HepG2 (cell line): ENCODE results near the gene SLC6A8. TPM values are rescaled to one million over a fixed set of nuclear protein-coding genes. Genes with fewer than 3 reads are reported as not detected.
A peak's percentile ranks its signal among the peaks of the same experiment; 100 is the strongest.

Source experiments
- ADNP ChIP-seq: sonication (generic); formaldehyde crosslinking; IDR thresholded peaks from 2 replicates; pipeline ENCODE4 v1.4.0; 2020; ENCODE audit warnings: missing genetic modification reagents
- CBX5 ChIP-seq: sonication (generic); formaldehyde crosslinking; IDR thresholded peaks from 2 replicates; pipeline ENCODE4 v1.4.0; 2020; ENCODE audit warnings: missing genetic modification reagents, borderline replicate concordance
- FOXA1 ChIP-seq, 2 experiments: fragments of 450-650 bp in 1 of 2; sonication (generic) in 1 of 2; formaldehyde crosslinking in 1 of 2; IDR thresholded peaks; 2 replicates each; pipeline versions ENCODE4 v1.4.0 to v1.6.1; 2016 to 2020; ENCODE audit warnings: missing genetic modification reagents in 1 of 2
- FOXA3 ChIP-seq: IDR thresholded peaks from 2 replicates; pipeline ENCODE4 v1.6.1; 2016; ENCODE audit warnings: missing genetic modification reagents, missing compliant biosample characterization
- KDM1A ChIP-seq: IDR thresholded peaks from 2 replicates; pipeline ENCODE4 v1.6.1; 2016; ENCODE audit warnings: missing compliant biosample characterization
- POLR2G ChIP-seq: fragments of 200-400 bp; formaldehyde crosslinking; IDR thresholded peaks from 2 replicates; pipeline ENCODE4 v1.6.1; 2018; ENCODE audit warnings: mild to moderate bottlenecking, low read depth, low read length, moderate library complexity
- ZNF34 ChIP-seq: sonication (generic); formaldehyde crosslinking; IDR thresholded peaks from 2 replicates; pipeline ENCODE4 v1.4.0; 2020; ENCODE audit warnings: mild to moderate bottlenecking, missing genetic modification reagents, borderline replicate concordance
- ZNF737 ChIP-seq: sonication (generic); formaldehyde crosslinking; IDR thresholded peaks from 2 replicates; pipeline ENCODE4 v1.5.0; 2020; ENCODE audit warnings: missing genetic modification reagents, mild to moderate bottlenecking, borderline replicate concordance
- polyA plus RNA-seq, 8 experiments: library from polyadenylated mRNA; depleted of rRNA in 3 of 8; stranded (reverse) in 7 of 8; unstranded in 1 of 8; fragments of >200 nt; fragmentation: Illumina TruSeq in 4 of 8; extraction: Trizol in 4 of 8; gene quantifications; 2 replicates each; pipeline versions ENCODE4 v1.2.1 to v1.2.3, GENCODE V29; 2011 to 2016; ENCODE audit warnings: low read depth in 4 of 8, missing spikeins in 1 of 8, mixed read lengths in 1 of 8; ENCODE audit not compliant: insufficient read depth in 1 of 8
- total RNA-seq, 5 experiments: library from RNA; depleted of rRNA; stranded (reverse); fragments of >200 nt; fragmentation: Illumina TruSeq; extraction: Trizol; gene quantifications; 2 replicates each; pipeline ENCODE4 v1.2.3, GENCODE V29; 2016; ENCODE audit warnings: low read depth in 1 of 5
- TF ChIP-seq, protein P1 (sequence below): sonication (generic); formaldehyde crosslinking; IDR thresholded peaks from 2 replicates; pipeline ENCODE4 v1.4.0; 2020; ENCODE audit warnings: missing genetic modification reagents, borderline replicate concordance
- TF ChIP-seq, protein P2 (sequence below): IDR thresholded peaks from 2 replicates; pipeline ENCODE4 v1.6.1; 2016
- TF ChIP-seq, protein P3 (sequence below): sonication (generic); formaldehyde crosslinking; IDR thresholded peaks from 2 replicates; pipeline ENCODE4 v1.5.0; 2020; ENCODE audit warnings: mild to moderate bottlenecking, missing genetic modification reagents
- TF ChIP-seq, protein P4 (sequence below): sonication (generic); formaldehyde crosslinking; IDR thresholded peaks from 2 replicates; pipeline ENCODE4 v1.4.0; 2020; ENCODE audit warnings: missing genetic modification reagents
- TF ChIP-seq, protein P5 (sequence below): sonication (generic); formaldehyde crosslinking; IDR thresholded peaks from 2 replicates; pipeline ENCODE4 v1.5.0; 2020; ENCODE audit warnings: missing genetic modification reagents
- TF ChIP-seq, protein P6 (sequence below): sonication (generic); formaldehyde crosslinking; IDR thresholded peaks from 2 replicates; pipeline ENCODE4 v1.4.0; 2020; ENCODE audit warnings: missing genetic modification reagents

Gene SLC6A8
- total and polyA plus RNA-seq, 2 of the 13 experiments (the other 11 are each of a cell fraction or from before 2014, with no cell fraction given) = 13.9 to 176 TPM

DNA sequence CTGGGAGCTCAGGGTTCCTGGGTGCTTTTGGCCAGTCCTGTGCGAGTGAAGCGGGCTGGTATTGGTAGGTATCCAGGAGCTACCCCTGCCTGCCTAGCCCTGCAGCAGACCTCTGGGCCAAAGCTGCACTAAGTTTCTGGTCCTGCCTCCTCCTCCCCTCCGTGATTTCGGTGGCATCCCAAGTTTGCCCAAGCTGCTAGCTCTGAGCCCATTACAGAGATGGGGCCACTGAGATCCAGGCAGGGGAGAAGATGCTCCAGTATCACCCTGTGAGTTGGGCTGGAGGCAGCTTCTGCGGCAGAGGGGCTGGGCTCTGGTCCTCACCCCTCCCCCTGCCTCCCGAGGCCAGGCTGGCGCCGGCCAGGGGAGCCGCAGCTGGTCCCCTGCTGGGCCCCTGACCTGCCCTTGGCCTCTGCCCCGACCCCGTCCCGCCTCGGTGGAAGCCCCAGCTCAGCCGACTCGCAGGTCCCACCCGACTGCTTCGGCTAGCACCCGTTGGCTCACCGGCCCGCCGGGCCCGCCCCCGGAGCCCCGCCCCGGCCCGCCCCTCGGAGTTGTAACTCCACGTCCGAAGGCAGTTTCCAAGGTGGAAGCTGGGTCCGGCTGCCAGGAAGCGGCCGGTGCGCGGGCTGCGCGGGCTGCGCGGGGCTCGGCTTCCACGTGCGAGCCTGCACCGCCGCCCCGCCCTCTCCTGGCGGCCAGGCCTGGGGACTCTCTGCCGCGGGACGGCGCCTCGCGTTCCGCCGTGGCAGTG is 40.9 kb upstream of the SLC6A8 start, which contains the start of gene DUSP9 (continued):
- TF ChIP-seq, protein P1, sequence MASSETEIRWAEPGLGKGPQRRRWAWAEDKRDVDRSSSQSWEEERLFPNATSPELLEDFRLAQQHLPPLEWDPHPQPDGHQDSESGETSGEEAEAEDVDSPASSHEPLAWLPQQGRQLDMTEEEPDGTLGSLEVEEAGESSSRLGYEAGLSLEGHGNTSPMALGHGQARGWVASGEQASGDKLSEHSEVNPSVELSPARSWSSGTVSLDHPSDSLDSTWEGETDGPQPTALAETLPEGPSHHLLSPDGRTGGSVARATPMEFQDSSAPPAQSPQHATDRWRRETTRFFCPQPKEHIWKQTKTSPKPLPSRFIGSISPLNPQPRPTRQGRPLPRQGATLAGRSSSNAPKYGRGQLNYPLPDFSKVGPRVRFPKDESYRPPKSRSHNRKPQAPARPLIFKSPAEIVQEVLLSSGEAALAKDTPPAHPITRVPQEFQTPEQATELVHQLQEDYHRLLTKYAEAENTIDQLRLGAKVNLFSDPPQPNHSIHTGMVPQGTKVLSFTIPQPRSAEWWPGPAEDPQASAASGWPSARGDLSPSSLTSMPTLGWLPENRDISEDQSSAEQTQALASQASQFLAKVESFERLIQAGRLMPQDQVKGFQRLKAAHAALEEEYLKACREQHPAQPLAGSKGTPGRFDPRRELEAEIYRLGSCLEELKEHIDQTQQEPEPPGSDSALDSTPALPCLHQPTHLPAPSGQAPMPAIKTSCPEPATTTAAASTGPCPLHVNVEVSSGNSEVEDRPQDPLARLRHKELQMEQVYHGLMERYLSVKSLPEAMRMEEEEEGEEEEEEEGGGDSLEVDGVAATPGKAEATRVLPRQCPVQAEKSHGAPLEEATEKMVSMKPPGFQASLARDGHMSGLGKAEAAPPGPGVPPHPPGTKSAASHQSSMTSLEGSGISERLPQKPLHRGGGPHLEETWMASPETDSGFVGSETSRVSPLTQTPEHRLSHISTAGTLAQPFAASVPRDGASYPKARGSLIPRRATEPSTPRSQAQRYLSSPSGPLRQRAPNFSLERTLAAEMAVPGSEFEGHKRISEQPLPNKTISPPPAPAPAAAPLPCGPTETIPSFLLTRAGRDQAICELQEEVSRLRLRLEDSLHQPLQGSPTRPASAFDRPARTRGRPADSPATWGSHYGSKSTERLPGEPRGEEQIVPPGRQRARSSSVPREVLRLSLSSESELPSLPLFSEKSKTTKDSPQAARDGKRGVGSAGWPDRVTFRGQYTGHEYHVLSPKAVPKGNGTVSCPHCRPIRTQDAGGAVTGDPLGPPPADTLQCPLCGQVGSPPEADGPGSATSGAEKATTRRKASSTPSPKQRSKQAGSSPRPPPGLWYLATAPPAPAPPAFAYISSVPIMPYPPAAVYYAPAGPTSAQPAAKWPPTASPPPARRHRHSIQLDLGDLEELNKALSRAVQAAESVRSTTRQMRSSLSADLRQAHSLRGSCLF (CRISPR knock-in tag) = no peak
- TF ChIP-seq, protein P2, sequence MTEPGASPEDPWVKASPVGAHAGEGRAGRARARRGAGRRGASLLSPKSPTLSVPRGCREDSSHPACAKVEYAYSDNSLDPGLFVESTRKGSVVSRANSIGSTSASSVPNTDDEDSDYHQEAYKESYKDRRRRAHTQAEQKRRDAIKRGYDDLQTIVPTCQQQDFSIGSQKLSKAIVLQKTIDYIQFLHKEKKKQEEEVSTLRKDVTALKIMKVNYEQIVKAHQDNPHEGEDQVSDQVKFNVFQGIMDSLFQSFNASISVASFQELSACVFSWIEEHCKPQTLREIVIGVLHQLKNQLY (CRISPR knock-in tag) = no peak
- TF ChIP-seq ADNP (CRISPR knock-in tag) (0 out of 2 replicates have a peak, but pooled peaks have one; percentile 37), FOXA3 (CRISPR knock-in tag) (peak; percentile 68), KDM1A (CRISPR knock-in tag) (peak; percentile 89), ZNF34 (no peak; the same call in 1 of the 2 replicates), ZNF737 (CRISPR knock-in tag) (no peak), CBX5 (CRISPR knock-in tag) (0 out of 2 replicates have a peak, but pooled peaks have one; percentile 39), FOXA1 (IDR thresholded peaks at IDR 0.05) (no peak), FOXA1 (CRISPR knock-in tag; IDR thresholded peaks at IDR 0.05) (peak; percentile 32; the same call in 1 of the 2 replicates), POLR2G (peak; percentile 58)
- TF ChIP-seq, protein P3, sequence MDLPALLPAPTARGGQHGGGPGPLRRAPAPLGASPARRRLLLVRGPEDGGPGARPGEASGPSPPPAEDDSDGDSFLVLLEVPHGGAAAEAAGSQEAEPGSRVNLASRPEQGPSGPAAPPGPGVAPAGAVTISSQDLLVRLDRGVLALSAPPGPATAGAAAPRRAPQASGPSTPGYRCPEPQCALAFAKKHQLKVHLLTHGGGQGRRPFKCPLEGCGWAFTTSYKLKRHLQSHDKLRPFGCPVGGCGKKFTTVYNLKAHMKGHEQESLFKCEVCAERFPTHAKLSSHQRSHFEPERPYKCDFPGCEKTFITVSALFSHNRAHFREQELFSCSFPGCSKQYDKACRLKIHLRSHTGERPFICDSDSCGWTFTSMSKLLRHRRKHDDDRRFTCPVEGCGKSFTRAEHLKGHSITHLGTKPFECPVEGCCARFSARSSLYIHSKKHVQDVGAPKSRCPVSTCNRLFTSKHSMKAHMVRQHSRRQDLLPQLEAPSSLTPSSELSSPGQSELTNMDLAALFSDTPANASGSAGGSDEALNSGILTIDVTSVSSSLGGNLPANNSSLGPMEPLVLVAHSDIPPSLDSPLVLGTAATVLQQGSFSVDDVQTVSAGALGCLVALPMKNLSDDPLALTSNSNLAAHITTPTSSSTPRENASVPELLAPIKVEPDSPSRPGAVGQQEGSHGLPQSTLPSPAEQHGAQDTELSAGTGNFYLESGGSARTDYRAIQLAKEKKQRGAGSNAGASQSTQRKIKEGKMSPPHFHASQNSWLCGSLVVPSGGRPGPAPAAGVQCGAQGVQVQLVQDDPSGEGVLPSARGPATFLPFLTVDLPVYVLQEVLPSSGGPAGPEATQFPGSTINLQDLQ (CRISPR knock-in tag) = no peak
- TF ChIP-seq, protein P4, sequence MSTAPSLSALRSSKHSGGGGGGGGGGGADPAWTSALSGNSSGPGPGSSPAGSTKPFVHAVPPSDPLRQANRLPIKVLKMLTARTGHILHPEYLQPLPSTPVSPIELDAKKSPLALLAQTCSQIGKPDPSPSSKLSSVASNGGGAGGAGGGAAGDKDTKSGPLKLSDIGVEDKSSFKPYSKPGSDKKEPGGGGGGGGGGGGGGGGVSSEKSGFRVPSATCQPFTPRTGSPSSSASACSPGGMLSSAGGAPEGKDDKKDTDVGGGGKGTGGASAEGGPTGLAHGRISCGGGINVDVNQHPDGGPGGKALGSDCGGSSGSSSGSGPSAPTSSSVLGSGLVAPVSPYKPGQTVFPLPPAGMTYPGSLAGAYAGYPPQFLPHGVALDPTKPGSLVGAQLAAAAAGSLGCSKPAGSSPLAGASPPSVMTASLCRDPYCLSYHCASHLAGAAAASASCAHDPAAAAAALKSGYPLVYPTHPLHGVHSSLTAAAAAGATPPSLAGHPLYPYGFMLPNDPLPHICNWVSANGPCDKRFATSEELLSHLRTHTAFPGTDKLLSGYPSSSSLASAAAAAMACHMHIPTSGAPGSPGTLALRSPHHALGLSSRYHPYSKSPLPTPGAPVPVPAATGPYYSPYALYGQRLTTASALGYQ (CRISPR knock-in tag) = peak; percentile 56; the same call in 1 of the 2 replicates
- TF ChIP-seq, protein P5, sequence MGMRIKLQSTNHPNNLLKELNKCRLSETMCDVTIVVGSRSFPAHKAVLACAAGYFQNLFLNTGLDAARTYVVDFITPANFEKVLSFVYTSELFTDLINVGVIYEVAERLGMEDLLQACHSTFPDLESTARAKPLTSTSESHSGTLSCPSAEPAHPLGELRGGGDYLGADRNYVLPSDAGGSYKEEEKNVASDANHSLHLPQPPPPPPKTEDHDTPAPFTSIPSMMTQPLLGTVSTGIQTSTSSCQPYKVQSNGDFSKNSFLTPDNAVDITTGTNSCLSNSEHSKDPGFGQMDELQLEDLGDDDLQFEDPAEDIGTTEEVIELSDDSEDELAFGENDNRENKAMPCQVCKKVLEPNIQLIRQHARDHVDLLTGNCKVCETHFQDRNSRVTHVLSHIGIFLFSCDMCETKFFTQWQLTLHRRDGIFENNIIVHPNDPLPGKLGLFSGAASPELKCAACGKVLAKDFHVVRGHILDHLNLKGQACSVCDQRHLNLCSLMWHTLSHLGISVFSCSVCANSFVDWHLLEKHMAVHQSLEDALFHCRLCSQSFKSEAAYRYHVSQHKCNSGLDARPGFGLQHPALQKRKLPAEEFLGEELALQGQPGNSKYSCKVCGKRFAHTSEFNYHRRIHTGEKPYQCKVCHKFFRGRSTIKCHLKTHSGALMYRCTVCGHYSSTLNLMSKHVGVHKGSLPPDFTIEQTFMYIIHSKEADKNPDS = no peak
- TF ChIP-seq, protein P6, sequence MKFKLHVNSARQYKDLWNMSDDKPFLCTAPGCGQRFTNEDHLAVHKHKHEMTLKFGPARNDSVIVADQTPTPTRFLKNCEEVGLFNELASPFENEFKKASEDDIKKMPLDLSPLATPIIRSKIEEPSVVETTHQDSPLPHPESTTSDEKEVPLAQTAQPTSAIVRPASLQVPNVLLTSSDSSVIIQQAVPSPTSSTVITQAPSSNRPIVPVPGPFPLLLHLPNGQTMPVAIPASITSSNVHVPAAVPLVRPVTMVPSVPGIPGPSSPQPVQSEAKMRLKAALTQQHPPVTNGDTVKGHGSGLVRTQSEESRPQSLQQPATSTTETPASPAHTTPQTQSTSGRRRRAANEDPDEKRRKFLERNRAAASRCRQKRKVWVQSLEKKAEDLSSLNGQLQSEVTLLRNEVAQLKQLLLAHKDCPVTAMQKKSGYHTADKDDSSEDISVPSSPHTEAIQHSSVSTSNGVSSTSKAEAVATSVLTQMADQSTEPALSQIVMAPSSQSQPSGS (CRISPR knock-in tag) = peak; percentile 49; the same call in 1 of the 2 replicates
